ENCODE measurements around the gene PYCARD.

DNA sequence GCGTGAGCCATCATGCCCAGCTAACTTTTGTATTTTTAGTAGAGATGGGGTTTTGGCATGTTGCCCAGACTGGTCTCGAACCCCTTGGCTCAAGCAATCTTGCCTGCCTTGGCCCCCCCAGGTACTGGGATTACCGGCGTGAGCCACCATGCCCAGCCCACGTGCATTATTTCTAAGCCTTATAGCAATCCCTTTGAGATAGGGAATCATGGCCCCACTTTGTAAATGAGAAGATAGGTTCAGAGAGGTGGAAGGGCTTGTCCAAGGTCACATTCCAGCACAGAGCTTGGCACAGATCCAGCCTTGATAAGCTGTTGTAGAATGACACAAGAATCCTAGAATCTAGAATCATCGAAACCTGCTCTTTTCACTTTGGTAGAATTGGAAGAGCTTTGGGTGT lies 4.2 kb upstream of the PYCARD start:
- TF ChIP-seq, protein P1, sequence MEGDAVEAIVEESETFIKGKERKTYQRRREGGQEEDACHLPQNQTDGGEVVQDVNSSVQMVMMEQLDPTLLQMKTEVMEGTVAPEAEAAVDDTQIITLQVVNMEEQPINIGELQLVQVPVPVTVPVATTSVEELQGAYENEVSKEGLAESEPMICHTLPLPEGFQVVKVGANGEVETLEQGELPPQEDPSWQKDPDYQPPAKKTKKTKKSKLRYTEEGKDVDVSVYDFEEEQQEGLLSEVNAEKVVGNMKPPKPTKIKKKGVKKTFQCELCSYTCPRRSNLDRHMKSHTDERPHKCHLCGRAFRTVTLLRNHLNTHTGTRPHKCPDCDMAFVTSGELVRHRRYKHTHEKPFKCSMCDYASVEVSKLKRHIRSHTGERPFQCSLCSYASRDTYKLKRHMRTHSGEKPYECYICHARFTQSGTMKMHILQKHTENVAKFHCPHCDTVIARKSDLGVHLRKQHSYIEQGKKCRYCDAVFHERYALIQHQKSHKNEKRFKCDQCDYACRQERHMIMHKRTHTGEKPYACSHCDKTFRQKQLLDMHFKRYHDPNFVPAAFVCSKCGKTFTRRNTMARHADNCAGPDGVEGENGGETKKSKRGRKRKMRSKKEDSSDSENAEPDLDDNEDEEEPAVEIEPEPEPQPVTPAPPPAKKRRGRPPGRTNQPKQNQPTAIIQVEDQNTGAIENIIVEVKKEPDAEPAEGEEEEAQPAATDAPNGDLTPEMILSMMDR (conservative IDR thresholded peaks at IDR 0.05; ENCODE audit: low read depth in 2 of 2) = no peak
- no peak for TF ChIP-seq EZH2 (IDR thresholded peaks at IDR 0.05; ENCODE audit: low read depth, unreplicated experiment)
- no peak for TF ChIP-seq POLR2AphosphoS5 (IDR thresholded peaks at IDR 0.05; ENCODE audit: low read depth)
- TF ChIP-seq EZH2phosphoT487 (IDR thresholded peaks at IDR 0.05; ENCODE audit: unreplicated experiment) = no peak
- TF ChIP-seq CREB1 (CRISPR knock-in tag; IDR thresholded peaks at IDR 0.05; ENCODE audit: low read depth) = no peak

All from GM23338 (cell line).